ENCODE measurements around the gene RBM19.

- no peak for TF ChIP-seq REST (IDR thresholded peaks at IDR 0.05; ENCODE audit: insufficient read depth in 1 of 2, low read depth in 2 of 2, low read length in 2 of 2)
- no peak for TF ChIP-seq SIN3A (IDR thresholded peaks at IDR 0.05; ENCODE audit: borderline replicate concordance, insufficient read depth, low read length)
- TF ChIP-seq TAF1 (IDR thresholded peaks at IDR 0.05; ENCODE audit: borderline replicate concordance, insufficient read depth, low read length): no peak
- TF ChIP-seq POLR2AphosphoS5 (IDR thresholded peaks at IDR 0.05; ENCODE audit: low read depth, low read length): no peak
- no peak for TF ChIP-seq FOXP2 (optimal IDR thresholded peaks at IDR 0.05; ENCODE audit: borderline replicate concordance, extremely low read depth, extremely low read length, insufficient read depth)
Measured at GRCh38 chr12:113907446-113908180, 58.5 kb downstream of the RBM19 start.

Data from PFSK-1 (cell line).